ACHN (cell line): Measurements from ENCODE around the gene SOCS6.
A peak's percentile ranks its signal among the peaks of the same experiment; 100 is the strongest.
"Not testable (repeated sequence)": the region's sequence is repeated elsewhere in the genome, so short reads cannot be mapped to it uniquely, and the experiment has no call there.

Source experiments
- DNase-seq: peaks from one replicate; pipeline ENCODE4 v3.0.0-alpha.2; 2015
- in situ Hi-C: cut with HindIII; loops from 2 replicates; pipeline ENCODE4 v1.10.0; 2017; ENCODE audit warnings: low sequenced_read_pairs, low pct_ligation_motif_present, low pct_unique_long_range_greater_than_20kb

The SOCS6 gene, protein sequence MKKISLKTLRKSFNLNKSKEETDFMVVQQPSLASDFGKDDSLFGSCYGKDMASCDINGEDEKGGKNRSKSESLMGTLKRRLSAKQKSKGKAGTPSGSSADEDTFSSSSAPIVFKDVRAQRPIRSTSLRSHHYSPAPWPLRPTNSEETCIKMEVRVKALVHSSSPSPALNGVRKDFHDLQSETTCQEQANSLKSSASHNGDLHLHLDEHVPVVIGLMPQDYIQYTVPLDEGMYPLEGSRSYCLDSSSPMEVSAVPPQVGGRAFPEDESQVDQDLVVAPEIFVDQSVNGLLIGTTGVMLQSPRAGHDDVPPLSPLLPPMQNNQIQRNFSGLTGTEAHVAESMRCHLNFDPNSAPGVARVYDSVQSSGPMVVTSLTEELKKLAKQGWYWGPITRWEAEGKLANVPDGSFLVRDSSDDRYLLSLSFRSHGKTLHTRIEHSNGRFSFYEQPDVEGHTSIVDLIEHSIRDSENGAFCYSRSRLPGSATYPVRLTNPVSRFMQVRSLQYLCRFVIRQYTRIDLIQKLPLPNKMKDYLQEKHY

DNA sequence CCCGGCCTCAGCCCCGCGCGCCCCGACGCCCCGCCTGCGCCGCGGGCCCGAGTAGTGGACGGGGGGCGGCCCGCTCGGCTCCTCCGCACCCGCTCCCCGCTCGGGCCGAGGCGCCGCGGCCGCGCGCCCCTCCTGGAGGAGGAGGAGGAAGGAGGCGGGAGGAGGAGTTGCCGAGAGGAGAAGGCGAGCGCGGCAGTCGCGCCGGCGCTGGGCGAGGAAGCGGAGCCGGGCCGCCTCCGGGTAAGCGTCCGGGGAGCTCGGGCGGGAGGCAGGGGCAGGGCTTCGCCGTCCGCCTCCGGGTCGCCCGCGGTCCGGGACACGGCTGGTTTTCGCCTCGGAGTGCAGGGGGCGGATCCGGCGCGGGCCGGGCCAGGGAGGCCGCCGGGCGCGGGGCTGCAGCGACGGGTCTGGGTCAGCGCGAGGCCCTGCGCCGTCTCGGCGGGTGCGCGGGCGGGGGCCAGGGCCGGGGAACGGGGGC is at the start of gene SOCS6:
Gene SOCS6, plus strand, starts transcription at position 195 of the 478 bp plus-strand sequence. CDS start 35,624 bp downstream, outside the sequence.
- DNase-seq, result peak; percentile 59
- in situ Hi-C loops, result no loop called here

DNA sequence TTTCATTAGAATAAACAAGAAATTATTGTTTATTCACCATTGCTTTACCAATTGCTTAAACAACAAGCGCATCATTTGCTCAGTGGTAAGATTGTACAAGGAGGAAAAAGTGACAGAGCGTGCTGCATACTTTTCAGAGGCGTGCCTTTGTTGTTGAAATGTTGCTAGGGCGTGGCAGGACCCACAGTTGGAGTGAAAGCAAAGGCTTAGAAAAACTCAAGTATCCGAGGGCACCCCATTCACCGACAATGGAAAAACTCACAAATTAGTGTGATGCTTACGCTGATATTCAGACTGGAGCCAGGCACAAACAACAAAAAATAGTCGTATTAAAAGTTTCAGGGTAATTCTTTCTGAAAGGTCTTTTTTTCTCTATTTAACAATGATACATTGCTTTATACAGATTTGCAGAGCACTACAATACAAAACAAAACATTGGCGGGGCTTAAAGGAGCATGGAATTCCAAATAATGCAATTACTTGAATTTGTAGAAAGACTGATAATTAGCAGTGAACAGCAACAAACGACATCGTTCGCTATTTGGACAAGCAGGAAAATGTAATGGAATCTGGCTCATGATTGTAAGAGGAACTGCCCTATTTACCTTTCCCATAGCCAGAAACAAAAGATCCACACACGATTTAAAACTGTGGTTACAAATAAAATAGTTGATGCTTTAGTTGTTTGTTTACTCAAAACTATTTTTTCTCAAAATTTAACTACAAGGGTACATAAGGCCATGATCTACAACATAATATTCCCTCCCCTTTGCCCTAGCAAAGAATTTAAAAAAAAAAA is 45.5 kb upstream of the SOCS6 start:
- in situ Hi-C loops, result no loop called here

DNA sequence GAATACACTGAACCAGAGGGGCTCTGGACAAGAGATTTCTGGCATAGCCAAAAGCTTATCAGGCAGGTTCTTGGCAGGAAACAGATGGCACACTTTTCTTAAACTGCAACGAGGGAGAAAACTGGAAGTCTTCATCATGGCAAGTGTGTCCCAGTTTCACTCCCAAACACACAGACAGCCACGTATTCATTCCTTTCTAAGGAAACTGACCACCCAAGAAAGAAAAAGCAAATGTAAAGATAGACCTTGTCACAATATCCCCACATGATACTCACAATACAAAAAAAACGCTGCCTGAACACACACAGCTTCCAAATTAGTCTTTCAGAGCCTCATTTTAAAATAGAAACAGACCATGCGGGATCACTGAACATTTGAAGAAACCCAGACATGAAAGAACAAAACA is 42.8 kb upstream of the SOCS6 start:
- in situ Hi-C loops, result no loop called here
- DNase-seq, result no peak

More for the DNA sequence above, 45.5 kb upstream of the SOCS6 start:
- DNase-seq, result no peak

DNA sequence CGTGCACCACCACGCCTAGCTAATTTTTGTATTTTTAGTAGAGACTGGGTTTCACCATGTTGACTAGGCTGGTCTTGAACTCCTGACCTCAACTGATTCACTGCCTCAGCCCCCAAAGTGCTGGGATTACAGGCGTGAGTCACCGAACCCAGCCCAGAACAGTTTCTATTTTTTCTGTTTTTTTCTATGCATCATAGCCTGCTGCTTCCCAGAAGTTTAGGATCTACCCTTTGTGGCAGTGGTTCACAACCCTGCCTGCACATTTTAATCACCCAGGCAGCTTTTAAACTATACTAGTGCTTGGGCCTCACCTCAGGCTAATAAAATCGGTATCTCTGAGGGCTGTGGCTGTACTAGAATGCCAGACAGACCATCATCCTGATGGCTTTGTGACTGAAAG is 39.7 kb upstream of the SOCS6 start:
- DNase-seq, result no peak
- in situ Hi-C loops, result no loop called here

DNA sequence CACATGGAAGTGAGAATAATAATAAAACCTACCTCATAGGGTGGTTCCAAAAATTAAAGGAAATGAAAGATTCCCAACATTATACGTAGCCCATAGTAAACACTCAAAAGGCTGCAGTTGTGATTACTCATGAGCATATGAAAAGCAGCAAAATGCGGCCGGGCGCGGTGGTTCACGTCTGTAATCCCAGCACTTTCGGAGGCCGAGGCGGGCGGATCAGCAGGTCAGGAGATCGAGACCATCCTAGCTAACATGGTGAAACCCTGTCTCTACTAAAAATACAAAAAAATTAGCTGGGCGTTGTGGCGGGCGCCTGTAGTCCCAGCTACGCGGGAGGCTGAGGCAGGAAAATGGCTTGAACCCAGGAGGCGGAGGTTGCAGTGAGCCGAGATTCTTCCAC is 39.0 kb upstream of the SOCS6 start:
- DNase-seq, result not testable (repeated sequence)

DNA sequence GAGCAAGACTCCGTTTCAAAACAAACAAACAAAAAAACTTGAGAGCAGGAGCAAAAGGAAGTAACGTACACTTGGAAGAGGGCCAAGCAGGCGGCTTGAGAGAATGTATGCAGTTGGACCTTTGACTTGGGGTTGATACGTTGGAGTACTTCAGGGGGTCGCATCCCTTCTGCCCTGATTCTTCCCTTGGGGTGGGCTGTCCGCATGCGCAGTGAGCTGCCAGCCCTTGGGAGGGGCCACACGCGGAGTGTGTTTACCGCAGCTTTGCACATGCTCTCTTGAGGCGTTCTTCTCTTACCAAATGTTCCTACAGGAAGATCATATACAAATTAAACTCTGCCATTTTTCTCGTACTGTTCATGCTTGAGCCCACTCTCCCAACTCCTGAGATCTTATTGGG is 38.1 kb upstream of the SOCS6 start:
- in situ Hi-C loops, result no loop called here
- no peak for DNase-seq

More for the DNA sequence above, 39.0 kb upstream of the SOCS6 start:
- in situ Hi-C loops, result not testable (repeated sequence)

DNA sequence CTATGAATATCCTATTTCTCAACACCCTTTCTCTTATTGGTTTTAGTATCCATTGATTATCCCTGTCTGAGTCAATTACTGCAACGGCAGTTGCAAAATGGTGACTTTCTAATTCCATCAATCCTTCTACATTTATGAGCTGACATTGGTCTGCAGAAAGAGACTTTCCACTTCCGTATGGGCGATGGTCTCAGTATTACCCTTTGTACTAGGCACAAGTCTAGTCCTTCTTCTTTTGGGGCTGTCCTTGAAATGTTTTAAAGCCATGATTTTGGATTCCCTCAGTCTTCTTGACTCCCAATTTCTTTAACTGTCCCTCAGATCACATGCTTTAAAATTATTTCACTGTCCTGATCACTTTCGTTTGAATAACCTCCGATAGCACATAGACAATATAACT is 32.7 kb upstream of the SOCS6 start:
- in situ Hi-C loops, result no loop called here
- DNase-seq, result no peak

DNA sequence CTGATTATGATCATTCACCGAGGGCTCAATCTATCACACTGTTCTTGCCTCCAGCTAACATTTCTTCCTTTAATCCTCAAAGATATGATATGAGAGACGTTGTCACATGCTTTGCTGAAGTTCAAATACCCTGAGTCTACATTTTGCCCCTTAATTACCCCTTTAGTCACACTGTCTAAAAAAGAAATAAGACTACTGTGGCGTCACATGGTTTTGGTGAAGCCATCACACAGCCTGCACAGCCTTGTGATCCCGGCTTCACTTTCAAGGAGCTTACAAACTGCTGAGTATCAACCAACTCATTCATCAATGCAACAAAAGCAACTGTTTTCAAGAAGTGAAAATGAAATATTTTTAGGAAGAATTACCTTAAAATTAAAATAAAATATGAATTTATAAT is 31.9 kb upstream of the SOCS6 start:
- in situ Hi-C loops, result no loop called here

DNA sequence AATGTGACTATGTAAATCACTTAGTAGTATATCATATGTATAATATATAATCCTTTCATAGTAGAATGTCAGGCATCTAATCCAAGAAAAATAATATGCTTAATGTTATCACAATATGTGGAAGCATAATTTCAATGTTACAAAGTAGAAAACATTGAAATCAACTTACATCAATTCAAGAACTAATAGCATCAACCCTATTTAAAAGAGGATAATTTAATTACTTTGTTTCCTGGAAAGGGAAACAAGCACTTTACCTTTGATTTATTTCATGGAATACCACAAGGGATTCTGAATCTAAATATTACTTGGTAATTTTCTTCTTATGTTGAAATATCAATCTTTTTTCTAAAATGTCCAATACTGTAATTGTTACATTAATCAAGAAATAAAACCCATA is 30.6 kb upstream of the SOCS6 start:
- DNase-seq, result no peak
- in situ Hi-C loops, result no loop called here

More for the DNA sequence above, 31.9 kb upstream of the SOCS6 start:
- DNase-seq, result no peak

DNA sequence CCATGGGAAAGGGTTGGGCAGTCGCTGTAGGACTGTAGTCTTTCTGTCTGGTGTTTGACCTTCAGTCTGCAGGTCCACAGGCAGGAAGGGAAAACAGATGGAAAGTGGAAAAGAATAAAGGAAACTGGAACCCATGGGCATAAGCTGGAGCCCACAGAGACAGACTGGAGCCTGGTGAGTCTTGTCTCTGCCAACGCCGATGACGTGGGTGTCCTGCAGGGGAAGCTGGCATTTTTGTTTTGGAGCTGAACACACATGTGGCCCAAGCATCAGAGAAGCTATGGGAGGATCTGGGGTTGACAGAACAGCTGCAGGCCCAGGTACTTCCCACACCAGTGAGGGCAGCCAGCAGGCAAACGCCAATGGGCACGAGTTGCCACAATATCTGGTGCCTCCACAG is 28.2 kb upstream of the SOCS6 start:
- in situ Hi-C loops, result no loop called here
- no peak for DNase-seq

DNA sequence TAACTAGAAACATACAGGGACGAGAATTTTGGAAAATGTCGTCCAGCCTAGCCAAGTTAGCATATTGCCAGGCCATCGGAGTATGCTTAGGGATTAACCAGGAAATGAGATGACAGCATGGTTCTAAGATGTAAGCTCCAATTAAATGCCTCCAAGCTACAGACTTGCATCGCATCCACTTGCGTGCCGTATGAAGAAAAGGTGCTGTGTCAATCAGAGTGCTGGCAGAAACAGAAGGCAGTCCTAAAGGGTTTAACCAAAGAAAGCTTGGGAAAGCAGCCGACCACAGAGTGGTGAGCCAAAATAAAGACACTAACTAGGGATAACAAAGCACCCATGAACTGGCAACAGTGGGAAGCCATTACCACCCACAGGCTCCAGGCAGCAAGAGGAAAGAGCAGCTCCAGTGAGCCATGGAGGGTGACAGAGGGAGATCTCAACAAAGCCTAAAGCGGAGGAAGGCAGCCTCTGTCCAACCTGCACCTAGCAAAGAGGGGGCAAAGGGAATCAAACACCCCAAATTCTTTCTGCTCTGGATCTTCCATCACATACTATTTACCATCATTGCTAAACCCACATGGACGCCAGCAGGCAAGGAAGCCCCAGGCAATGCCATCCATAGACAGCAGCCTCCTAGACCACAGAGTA is 27.6 kb upstream of the SOCS6 start:
- in situ Hi-C loops, result no loop called here
- DNase-seq, result no peak

DNA sequence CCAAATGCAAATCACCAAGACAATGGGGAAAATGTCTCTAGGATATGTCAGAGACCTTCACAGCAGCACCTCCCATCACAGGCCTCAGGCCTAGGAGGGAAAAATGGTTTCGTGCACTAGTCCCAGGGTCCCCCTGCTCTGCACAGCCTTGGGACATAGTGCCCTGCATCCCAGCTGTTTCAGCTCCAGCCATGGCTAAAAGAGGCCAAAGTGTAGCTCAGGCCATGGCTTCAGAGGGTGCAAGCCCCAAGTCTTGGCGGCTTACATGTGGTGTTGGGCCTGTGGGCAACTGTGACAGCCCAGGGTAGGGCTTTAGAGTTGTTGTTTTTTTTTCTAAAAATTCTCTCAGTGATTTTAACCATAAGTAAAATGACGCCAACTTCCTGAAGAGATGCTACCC is 25.5 kb upstream of the SOCS6 start:
- in situ Hi-C loops, result no loop called here

DNA sequence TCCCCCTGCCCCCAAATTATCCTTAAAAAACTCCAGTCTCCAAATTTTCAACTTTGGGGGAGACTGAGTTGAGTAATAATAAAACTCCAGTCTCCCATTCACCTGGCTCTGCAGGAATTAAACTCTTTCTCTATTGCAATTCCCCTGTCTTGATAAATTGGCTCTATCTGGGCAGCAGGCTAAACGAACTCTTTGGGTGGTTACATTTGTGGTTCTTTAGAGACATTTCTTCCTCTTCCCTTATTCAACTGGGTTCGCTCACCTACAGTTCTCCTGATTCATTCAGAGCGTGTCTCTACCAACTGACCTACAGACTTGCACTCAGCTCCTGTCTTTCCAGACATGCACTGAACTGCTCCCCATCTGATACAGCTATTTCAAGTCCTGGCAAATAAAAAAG is 17.1 kb upstream of the SOCS6 start:
- DNase-seq, result no peak
- in situ Hi-C loops, result no loop called here

More for the DNA sequence above, 25.5 kb upstream of the SOCS6 start:
- no peak for DNase-seq

DNA sequence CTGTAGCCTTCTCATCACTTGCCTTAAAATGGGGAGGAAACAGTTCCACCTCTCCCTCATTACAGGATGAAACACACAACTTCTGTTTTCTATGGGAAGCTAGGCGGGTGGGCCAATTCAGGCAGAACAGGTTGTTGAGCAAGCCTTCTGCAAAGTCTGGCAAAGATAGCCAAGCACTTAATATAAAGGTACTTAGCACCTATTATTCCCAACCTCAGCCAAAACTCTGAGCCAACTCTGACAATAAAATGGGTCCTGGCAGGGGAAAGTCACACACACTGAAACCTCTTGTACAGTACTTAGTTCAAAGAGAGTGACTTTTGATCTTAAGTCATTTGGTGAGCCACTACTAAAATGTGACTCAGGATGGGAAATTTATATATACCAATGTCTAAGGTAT is 15.8 kb upstream of the SOCS6 start:
- in situ Hi-C loops, result no loop called here
- no peak for DNase-seq

DNA sequence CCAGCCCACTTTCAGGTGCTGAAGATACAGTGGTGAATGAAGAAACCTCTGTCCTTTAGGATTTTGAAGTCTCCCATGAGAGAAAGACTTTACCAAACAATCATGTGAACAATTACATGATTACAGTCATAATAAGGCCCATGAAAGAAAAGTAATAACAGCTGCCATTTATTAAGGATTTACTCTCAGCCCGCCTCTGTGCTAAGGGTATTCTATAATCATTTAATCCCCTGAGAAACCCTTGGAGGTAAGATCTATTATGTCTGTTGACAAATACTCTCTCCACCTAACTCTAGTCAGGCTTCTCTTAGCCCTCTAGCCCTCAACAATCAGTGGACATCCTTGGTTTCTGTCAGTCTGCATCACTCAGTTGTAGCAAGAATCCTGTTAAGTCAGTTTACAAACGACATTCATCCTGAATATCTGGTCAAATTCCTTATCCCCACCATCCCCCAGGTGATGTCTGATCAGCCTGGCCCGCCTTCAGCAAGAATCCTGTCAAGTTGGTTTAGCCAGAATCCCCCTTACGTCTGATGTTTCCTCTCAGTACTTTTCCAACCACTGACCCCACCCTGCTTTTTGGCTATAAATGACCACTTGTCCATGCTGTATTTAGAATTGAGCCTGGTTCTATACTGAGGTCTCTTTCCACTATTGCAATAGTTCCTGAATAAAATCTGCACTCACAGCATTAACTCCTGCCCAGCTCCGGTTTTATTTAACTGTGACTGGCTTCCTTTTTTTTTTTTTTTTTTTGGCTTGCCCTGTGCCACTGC is 12.2 kb upstream of the SOCS6 start:
- in situ Hi-C loops, result no loop called here
- no peak for DNase-seq

DNA sequence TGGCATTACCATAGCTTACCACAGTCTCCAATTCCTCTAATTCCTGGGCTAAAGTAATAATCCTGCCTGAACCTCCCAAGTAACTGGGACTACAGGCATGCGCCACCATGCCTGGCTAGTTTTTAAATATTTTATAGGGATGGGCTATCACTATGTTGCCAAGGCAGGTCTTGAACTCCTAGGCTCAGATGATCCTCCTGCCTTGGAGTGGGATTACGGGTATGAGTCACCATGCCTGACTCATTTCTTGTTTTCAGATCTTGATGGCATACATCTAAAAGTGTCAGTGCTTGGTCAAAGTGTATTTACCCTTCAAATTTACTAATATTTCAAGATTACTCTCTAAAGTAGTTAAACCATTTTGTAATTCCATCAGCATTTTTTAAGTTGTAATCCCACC is 9.4 kb upstream of the SOCS6 start:
- in situ Hi-C loops, result no loop called here
- DNase-seq, result no peak

DNA sequence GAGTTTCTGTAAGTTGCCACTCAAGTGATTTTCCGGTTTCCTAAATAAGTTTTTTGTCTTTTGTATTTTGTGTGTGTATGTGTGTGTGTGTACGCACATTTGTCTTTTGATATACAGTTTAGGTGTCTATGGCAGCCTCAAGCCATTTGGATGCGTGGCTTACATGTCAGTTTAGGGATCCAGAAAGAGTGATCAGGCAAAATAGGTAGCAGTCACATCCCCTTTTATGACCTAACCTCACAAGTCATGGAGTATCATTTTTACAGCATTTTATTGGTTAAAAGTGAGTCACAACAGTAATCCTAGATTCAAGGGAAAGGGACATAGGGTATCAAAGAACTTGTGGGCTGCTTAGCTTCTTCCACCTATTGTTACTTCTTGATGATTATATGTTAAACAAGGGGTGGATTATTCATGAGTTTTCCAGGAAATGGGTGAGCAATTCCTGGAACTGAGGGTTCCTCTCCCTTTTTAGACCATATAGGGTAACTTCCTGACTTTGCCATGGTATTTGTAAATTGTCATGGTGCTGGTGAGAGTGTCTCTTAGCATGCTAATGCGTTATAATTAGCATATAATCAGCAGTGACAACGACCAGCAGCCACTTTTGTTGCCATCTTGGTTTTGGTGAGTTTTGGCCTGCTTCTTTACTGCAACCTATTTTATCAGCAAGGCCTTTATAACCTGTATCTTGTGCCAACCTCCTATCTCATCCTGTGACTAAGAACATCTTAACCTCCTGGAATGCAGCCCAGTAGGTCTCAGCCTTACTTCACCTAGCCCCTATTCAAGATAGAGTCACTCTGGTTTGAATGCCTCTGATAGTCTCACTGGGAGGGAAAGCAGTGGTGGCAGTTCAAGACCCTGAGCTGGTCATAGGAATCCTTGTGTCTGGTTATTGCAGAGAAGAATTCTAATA is 8.6 kb upstream of the SOCS6 start:
- peak; percentile 43 for DNase-seq
- in situ Hi-C loops, result no loop called here
